Measurements from ENCODE around the gene ZNF385D. TPM values are rescaled to one million over a fixed set of nuclear protein-coding genes. Genes with fewer than 3 reads are reported as not detected.

The ZNF385D gene
- total RNA-seq, 1 donor from 2014 or later: 0.10 TPM

DNA sequence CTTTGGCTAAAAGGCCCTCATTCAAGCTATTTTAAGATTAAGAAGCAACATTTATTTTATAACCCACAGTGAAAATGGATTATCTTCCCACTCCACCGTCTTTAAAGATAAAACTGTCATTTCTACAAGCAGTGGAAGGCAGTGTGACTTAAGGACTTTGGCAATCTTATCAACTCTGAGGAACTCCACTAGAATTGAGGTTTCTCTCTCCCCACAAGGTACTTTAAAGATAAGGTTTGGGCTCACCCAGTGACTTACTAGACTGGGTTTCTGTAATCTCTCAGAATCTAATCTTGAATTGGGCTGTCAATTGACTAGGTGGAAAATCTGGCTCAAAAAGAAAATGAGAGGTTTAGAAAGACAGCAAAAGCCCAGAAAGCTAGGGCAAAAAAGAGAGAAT, 21.7 kb downstream of the ZNF385D start:
- peaks cover 1% of the 10 kb centered on the region for H3K4me1 Mint-ChIP-seq (ENCODE audit: low read depth)
- H3K36me3 Mint-ChIP-seq (ENCODE audit: insufficient read depth): no peaks in the 10 kb centered on the region
- H3K27ac Mint-ChIP-seq: no peak overlapping the region
- DNase-seq (ENCODE audit: low spot score, unreplicated experiment): no peak
- peaks cover 11% of the 10 kb centered on the region for H3K9me3 Mint-ChIP-seq (ENCODE audit: low read depth)
- H3K27me3 Mint-ChIP-seq: no peaks in the 10 kb centered on the region
- TF ChIP-seq, protein P1, sequence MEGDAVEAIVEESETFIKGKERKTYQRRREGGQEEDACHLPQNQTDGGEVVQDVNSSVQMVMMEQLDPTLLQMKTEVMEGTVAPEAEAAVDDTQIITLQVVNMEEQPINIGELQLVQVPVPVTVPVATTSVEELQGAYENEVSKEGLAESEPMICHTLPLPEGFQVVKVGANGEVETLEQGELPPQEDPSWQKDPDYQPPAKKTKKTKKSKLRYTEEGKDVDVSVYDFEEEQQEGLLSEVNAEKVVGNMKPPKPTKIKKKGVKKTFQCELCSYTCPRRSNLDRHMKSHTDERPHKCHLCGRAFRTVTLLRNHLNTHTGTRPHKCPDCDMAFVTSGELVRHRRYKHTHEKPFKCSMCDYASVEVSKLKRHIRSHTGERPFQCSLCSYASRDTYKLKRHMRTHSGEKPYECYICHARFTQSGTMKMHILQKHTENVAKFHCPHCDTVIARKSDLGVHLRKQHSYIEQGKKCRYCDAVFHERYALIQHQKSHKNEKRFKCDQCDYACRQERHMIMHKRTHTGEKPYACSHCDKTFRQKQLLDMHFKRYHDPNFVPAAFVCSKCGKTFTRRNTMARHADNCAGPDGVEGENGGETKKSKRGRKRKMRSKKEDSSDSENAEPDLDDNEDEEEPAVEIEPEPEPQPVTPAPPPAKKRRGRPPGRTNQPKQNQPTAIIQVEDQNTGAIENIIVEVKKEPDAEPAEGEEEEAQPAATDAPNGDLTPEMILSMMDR (IDR thresholded peaks at IDR 0.05; ENCODE audit: unreplicated experiment): no peak
- no peak overlapping the region for H3K4me3 Mint-ChIP-seq (ENCODE audit: low read depth)

DNA sequence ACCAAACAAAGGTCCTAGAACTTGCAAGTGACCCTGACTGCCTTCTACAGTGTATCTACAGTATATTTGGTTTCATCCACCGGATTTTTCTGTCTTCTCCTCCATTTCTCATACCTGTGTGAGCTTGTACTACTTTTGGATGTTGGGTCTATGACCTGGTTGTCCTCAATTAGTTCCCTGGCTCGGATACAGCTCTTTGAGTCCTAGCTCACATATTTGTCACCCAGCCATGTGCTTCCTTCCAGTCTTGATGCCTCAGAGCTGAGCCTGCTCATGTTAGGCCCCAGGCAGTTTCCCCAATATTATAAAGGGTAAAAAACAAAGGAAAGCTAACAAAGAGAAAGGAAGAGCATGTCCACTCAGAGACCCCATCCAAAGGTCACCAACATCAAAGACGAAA, 28.2 kb downstream of the ZNF385D start:
- no peaks in the 10 kb centered on the region for H3K36me3 Mint-ChIP-seq (ENCODE audit: insufficient read depth)
- H3K4me3 Mint-ChIP-seq (ENCODE audit: low read depth): no peak overlapping the region
- TF ChIP-seq, protein P1 (IDR thresholded peaks at IDR 0.05; ENCODE audit: unreplicated experiment): no peak
- H3K9me3 Mint-ChIP-seq (ENCODE audit: low read depth): peaks cover 13% of the 10 kb centered on the region
- H3K27me3 Mint-ChIP-seq: no peaks in the 10 kb centered on the region
- H3K4me1 Mint-ChIP-seq (ENCODE audit: low read depth): no peaks in the 10 kb centered on the region
- H3K27ac Mint-ChIP-seq: no peak overlapping the region
- no peak for DNase-seq (ENCODE audit: low spot score, unreplicated experiment)

DNA sequence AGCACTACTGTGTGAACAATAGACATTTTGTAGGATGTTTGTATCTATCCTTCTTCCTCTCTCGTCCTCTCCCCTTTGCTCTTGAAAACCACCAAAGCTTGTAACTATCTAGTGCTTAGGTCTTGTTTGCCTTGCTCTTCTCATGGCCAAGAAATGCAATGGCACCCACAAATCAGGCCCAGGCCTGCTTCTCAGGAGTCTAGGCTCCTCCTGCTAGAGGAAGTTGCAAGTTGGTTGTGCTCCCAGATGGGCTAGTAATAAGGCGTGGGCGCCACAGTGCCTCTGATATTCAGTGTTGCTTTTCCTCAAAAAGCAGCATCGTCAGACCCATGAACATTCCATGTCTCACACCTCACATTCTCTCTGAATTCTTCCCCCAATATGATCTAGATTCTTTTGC, 28.7 kb downstream of the ZNF385D start:
- no peak overlapping the region for H3K27ac Mint-ChIP-seq
- no peak for DNase-seq (ENCODE audit: low spot score, unreplicated experiment)
- no peaks in the 10 kb centered on the region for H3K27me3 Mint-ChIP-seq
- H3K4me3 Mint-ChIP-seq (ENCODE audit: low read depth): no peak overlapping the region
- peaks cover 13% of the 10 kb centered on the region for H3K9me3 Mint-ChIP-seq (ENCODE audit: low read depth)
- H3K4me1 Mint-ChIP-seq (ENCODE audit: low read depth): no peaks in the 10 kb centered on the region
- TF ChIP-seq, protein P1 (IDR thresholded peaks at IDR 0.05; ENCODE audit: unreplicated experiment): no peak
- H3K36me3 Mint-ChIP-seq (ENCODE audit: insufficient read depth): no peaks in the 10 kb centered on the region

DNA sequence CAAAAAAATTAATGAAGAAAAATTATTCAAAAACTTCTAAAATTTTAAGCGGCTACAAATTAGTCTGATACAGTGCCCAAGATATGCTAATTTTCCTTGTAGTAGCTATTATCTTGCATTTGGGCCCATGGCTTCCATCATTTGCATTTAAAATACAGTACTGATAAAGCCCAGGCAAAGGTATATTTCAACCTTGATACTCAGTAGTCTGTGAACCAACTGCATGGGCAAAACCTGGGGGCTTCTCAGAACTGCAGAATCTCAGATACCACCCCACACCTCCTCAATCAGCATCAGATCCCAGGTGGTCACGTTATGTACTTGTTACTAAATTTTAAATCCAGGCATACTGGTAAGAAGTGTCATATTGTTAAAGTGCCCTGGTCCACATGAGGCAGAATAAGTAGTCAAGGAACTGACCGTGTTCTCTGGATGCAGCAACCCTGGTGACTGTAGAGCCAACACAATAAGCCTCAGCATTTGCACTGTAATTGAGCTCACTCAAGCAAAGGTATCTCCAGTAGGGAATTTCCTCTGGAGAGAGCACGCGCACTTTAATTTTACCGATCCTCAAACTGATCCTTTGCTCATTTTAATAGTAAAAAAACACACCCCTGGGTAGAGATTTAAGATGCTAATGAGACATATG, 31.9 kb downstream of the ZNF385D start:
- no peak for DNase-seq (ENCODE audit: low spot score, unreplicated experiment)
- H3K27ac Mint-ChIP-seq: no peak overlapping the region
- H3K9me3 Mint-ChIP-seq (ENCODE audit: low read depth): peaks cover 13% of the 10 kb centered on the region
- H3K4me3 Mint-ChIP-seq (ENCODE audit: low read depth): no peak overlapping the region
- no peaks in the 10 kb centered on the region for H3K36me3 Mint-ChIP-seq (ENCODE audit: insufficient read depth)
- no peaks in the 10 kb centered on the region for H3K4me1 Mint-ChIP-seq (ENCODE audit: low read depth)
- TF ChIP-seq, protein P1 (IDR thresholded peaks at IDR 0.05; ENCODE audit: unreplicated experiment): no peak
- no peaks in the 10 kb centered on the region for H3K27me3 Mint-ChIP-seq

DNA sequence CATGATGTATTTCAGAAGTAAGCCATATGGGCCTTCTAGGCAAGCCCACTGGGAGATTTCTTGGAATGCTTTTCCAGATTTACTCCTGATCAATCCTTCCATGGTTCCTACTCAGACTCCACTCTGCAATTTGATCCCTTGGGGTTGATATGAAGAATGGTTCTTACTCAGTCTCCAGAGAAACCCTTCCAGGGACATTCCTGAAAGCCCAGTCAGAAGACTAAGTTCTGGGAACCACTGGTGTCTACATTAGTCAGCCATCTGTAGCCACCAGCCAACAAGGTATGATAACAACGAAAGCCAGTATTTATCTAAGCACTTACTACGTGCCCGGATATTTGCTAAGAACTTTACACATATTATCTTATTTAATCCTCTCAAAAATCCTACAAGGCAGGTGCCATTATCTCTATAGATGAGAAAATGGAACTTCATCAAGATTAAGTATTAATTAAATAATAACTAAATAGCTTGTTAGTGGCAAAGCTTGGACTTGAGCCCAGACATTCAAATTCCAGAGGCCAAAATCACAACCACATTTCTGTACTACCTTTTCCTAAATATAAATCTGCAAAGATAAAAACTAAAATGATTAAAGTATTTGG, 32.7 kb downstream of the ZNF385D start:
- Mint-ChIP-seq H3K27me3 (no peaks in the 10 kb centered on the region), H3K4me3 (ENCODE audit: low read depth) (no peak overlapping the region), H3K27ac (no peak overlapping the region), H3K4me1 (ENCODE audit: low read depth) (no peaks in the 10 kb centered on the region), H3K9me3 (ENCODE audit: low read depth) (peaks cover 8% of the 10 kb centered on the region), H3K36me3 (ENCODE audit: insufficient read depth) (no peaks in the 10 kb centered on the region)
- TF ChIP-seq, protein P1 (IDR thresholded peaks at IDR 0.05; ENCODE audit: unreplicated experiment): no peak
- no peak for DNase-seq (ENCODE audit: low spot score, unreplicated experiment)

All from progenitor cell of endocrine pancreas (in vitro differentiated cells).